CD4-positive, alpha-beta T cell treated with Interleukin-15 for 4 hours (primary cell): ENCODE measurements around the gene IFNAR2.
"Not testable (repeated sequence)": the region's sequence is repeated elsewhere in the genome, so short reads cannot be mapped to it uniquely, and the experiment has no call there.

Experiments
- DNase-seq: peaks from one replicate; pipeline ENCODE4 v3.0.0-alpha.2; 2020; ENCODE audit warnings: low spot score

Gene IFNAR2

DNA sequence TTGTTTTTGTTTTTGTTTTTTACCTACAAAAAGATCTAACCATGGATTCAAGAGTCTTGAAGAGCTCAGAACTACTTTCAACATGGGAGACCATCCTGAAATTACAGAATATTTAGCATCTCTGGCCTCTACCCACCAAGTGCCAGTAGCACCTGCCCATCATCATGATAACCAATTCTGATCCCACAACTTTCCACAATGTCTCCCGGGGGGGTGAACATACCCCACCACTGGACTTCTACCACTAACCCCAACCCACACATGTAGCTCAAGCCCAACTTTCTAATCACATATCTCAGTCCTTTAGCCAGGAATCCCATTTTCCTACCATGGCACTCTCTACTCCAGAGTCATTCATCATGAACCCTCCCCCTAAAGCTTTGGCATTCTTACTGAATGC, 15.7 kb upstream of the IFNAR2 start:
- no peak for DNase-seq

DNA sequence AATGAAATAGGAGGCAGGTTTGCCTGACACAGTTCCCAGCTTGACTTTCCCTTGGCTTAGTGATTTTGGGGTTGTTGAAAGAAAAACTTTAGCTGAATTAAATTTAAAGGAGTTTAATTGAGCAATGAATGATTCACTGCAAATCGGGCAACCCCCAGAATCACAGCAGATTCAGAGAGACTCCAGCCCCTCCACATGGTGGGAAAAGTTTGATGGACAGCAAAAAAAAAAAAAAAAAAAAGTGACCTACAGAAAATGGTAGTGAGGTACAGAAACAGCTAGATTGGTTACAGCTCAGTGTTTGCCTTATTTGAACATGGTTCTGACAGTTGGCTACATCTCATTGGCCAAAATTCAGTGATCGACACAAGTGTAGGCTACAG, 12.6 kb upstream of the IFNAR2 start:
- no peak for DNase-seq

- no peak for DNase-seq
Observed at GRCh38 chr21:33219300-33219699, 10.4 kb upstream of the IFNAR2 start.

- no peak for DNase-seq
Observed at GRCh38 chr21:33219954-33220353, 9.8 kb upstream of the IFNAR2 start.

DNA sequence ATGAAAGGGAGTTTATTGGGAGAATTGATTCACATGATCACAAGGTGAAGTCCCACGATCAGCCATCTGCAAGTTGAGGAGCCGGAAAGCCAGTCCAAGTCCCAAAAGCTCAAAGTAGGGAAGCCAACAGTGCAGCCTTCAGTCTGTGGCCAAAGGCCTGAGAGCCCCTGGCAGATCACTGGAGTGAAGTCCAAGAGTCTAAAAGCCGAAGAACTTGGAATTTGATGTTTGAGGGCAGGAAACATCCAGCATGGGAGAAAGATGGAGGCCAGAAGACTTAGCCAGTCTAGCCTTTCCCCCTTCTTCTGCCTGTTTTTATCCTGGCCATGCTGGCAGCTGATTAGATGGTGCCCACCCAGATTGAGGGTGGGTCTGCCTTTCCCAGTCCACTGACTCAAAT, 4.4 kb upstream of the IFNAR2 start:
- DNase-seq = not testable (repeated sequence)

- DNase-seq = no peak
Observed at GRCh38 chr21:33228455-33228854, 1.3 kb upstream of the IFNAR2 start.

- no peak for DNase-seq
Observed at GRCh38 chr21:33229099-33229783, 497 bp upstream of the IFNAR2 start.

GRCh38 chr21:33230545-33231324, 997 bp downstream of the IFNAR2 start:
- no peak for DNase-seq

GRCh38 chr21:33231526-33231925, 1.8 kb downstream of the IFNAR2 start:
- DNase-seq = peak; percentile 68

DNA sequence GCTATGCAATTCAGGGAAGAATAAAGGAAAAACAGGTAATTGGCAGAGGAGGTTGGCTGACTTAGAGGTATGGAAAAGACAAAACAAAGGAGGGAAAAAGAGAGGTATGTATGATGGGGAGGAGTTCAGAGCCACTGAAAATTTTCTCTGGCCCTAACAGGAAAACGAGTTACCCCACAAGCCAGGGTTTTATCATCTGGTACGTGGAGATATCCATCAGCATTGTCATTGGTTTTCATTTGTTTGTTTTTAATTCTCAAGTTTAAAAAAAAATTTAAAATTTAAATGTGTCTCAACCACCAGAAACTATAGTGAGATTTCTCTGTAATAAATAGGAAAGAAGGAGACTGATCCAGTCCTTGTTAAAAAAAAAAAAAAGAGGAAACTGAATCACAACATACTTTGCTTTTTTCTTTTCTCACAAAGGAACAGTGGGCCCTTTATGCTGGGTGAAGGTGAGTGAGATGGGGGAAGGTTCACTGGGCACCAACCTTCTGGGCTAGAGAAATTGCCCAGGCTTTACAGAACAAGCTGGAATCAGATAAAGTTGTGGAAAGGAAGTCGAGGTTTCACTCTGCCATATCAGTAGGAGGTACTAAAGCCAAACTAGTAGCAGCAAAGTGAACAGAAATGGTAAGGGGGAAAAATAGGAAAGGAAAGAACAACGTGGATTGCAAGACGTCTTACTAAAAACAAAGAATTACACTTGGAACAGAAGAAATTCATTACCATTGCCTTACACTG, 2.7 kb downstream of the IFNAR2 start:
- DNase-seq = no peak

DNA sequence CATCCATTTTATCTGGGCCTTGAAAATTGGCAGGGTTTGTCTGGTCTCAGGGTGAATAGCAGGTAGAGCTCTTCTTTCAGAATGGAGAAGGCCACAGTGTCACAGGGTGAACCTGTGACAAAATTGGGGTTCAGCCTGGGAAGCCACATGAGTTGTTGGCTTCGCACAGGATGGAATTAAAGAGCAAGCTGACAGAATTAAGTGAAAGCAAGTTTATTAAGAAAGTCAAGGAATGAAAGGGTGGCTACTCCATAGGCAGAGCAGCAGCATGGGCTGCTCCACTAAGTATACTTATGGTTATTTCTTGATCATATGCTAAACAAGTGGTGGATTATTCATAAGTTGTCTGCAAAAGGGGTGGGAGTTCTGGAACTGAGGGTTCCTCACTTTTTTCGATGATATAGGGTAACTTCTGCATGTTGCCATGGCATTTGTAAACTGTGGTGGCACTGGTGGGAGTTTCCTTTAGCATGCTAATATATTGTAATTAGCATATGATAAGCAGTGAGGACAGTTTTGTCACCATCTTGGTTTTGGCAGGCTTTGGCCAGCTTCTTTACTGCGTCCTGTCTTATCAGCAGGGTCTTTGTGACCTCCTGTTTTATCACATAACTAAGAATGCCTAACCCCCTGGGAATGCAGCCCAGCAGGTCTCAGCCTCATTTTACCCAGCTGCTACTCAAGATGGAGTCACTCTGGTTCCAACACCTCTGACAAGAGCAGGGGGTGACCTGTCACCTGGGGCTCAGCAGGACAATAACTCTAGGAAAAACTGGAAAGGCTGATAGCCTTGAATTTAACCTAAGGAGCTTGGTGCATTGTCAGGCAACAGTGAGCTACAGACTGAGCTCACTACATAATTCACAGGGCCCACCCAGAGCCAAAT, 5.1 kb downstream of the IFNAR2 start:
- DNase-seq = no peak

- DNase-seq = no peak
Observed at GRCh38 chr21:33236013-33236686, 6.4 kb downstream of the IFNAR2 start.

DNA sequence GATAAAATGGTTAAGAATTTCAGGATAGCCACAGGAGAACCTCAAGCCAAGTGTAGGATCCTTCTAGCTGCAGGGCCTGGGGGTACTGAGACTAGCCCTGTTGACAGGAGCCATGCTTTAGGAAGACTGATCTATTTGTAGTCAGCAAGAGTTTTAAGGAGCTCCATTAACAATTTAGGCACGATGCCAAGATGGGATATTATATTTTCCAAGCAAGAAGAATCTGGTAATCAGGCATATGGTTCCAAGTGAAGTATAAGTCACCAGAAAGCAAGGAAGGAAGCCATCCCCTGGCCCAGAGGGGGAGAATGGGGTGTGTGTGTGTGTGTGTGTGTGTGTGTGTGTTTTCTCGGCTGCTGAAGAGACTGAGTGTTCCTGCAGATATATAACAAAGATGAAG, 7.0 kb downstream of the IFNAR2 start:
- DNase-seq = no peak

GRCh38 chr21:33237486-33237885, 7.7 kb downstream of the IFNAR2 start:
- no peak for DNase-seq

- no peak for DNase-seq
Observed at GRCh38 chr21:33238146-33238545, 8.4 kb downstream of the IFNAR2 start.

DNA sequence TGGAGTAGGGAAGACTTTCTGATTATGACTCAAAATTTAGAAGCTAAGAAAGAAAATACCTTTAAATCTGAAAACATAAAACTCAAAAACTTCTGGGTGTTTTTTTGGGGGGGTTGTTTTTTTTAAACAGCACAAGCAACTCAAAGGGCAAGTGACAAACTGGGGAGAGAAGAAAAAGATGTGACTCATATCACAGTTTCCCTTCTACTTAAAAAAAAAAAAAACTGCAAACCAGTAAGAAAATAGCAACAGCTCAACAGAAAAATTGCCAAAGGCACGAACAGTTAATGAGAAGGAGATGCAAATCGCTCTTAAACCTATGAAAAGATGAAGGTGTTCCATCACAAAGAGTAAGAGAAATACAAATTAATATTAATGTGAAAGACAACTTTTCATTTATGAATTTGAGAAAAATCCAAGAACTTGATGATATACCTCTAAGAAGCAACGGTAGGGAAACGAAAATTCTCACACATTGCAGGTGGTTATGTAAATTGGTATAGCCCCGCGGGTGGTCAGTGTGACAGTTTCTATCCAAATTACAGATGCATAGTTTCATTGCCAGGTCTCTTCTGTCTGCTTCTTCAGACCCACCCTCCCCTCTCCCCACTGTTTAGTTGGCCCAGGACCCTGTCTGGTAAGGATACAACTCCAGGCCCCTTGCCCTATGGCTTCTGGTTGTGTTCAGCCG, 9.0 kb downstream of the IFNAR2 start:
- peak; percentile 60 for DNase-seq

DNA sequence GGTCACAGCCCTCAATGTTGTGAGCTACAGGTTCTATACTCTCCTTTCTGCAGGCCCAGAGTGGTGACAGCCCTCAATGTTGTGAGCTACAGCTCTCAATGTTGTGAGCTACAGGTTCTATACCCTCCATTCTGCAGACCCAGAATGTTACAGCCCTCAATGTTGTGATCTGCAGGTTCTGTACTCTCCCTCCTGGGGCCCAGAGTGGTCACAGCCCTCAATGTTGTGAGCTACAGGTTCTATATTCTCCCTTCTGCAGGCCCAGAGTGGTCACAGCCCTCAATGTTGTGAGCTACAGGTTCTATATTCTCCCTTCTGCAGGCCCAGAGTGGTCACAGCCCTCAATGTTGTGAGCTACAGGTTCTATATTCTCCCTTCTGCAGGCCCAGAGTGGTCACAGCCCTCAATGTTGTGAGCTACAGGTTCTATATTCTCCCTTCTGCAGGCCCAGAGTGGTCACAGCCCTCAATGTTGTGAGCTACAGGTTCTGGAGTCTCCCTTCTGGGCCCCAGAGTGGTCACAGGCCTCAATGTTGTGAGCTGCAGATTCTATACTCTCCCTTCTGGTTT, 9.9 kb downstream of the IFNAR2 start:
- DNase-seq = not testable (repeated sequence)

GRCh38 chr21:33240404-33240803, 10.7 kb downstream of the IFNAR2 start:
- no peak for DNase-seq

DNA sequence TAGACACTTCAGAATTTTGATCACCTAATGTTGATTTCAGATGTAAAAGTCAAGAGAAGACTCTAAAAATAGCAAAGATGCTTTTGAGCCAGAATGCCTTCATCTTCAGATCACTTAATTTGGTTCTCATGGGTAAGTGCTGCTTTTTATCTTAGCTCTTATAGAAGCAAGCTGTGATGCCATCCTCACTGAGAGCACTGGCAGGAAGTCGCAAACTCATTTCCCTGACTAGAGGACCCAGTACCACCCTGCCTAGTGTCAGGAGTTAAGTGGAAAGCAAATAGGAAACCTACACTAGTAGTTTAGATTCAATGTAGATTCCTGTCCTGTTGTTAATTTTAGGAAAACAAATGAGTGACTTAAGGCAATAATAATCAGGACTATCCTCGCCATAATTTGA, 12.1 kb downstream of the IFNAR2 start:
- DNase-seq = no peak

GRCh38 chr21:33242846-33243245, 13.1 kb downstream of the IFNAR2 start:
- DNase-seq = not testable (repeated sequence)
